ENCODE measurements around the gene SLC25A19. TPM values are rescaled to one million over a fixed set of nuclear protein-coding genes. Genes with fewer than 3 reads are reported as not detected.

The SLC25A19 gene
- total and polyA plus RNA-seq, 2 of the 8 experiments (the other 6 are each of a cell fraction or from before 2014, with no cell fraction given) = 28.6 to 32.6 TPM

DNA sequence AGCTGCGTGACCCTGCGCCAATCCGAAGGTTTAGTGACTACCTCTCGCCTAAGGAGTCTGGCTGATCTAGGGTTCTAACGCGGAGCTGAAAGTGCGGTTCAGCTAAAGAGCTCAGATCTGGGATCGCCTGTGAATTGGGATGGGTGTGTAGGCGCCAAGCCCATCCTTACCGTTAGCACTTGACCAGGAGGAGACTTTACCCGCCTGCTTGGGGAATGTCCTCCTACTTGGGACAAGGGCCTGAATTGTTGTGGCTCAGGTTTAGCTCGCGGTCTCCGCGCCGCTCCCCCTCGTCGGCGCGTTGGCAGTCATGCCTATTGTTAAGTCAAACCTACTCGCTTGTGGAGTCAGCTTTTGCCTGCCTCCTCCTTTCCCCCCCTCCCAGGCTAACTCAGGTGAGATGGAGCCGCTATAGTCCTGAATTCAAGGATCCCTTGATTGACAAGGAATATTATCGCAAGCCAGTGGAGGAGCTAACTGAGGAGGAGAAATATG, 27.1 kb downstream of the SLC25A19 start (continued):
- TF ChIP-seq, protein P1, sequence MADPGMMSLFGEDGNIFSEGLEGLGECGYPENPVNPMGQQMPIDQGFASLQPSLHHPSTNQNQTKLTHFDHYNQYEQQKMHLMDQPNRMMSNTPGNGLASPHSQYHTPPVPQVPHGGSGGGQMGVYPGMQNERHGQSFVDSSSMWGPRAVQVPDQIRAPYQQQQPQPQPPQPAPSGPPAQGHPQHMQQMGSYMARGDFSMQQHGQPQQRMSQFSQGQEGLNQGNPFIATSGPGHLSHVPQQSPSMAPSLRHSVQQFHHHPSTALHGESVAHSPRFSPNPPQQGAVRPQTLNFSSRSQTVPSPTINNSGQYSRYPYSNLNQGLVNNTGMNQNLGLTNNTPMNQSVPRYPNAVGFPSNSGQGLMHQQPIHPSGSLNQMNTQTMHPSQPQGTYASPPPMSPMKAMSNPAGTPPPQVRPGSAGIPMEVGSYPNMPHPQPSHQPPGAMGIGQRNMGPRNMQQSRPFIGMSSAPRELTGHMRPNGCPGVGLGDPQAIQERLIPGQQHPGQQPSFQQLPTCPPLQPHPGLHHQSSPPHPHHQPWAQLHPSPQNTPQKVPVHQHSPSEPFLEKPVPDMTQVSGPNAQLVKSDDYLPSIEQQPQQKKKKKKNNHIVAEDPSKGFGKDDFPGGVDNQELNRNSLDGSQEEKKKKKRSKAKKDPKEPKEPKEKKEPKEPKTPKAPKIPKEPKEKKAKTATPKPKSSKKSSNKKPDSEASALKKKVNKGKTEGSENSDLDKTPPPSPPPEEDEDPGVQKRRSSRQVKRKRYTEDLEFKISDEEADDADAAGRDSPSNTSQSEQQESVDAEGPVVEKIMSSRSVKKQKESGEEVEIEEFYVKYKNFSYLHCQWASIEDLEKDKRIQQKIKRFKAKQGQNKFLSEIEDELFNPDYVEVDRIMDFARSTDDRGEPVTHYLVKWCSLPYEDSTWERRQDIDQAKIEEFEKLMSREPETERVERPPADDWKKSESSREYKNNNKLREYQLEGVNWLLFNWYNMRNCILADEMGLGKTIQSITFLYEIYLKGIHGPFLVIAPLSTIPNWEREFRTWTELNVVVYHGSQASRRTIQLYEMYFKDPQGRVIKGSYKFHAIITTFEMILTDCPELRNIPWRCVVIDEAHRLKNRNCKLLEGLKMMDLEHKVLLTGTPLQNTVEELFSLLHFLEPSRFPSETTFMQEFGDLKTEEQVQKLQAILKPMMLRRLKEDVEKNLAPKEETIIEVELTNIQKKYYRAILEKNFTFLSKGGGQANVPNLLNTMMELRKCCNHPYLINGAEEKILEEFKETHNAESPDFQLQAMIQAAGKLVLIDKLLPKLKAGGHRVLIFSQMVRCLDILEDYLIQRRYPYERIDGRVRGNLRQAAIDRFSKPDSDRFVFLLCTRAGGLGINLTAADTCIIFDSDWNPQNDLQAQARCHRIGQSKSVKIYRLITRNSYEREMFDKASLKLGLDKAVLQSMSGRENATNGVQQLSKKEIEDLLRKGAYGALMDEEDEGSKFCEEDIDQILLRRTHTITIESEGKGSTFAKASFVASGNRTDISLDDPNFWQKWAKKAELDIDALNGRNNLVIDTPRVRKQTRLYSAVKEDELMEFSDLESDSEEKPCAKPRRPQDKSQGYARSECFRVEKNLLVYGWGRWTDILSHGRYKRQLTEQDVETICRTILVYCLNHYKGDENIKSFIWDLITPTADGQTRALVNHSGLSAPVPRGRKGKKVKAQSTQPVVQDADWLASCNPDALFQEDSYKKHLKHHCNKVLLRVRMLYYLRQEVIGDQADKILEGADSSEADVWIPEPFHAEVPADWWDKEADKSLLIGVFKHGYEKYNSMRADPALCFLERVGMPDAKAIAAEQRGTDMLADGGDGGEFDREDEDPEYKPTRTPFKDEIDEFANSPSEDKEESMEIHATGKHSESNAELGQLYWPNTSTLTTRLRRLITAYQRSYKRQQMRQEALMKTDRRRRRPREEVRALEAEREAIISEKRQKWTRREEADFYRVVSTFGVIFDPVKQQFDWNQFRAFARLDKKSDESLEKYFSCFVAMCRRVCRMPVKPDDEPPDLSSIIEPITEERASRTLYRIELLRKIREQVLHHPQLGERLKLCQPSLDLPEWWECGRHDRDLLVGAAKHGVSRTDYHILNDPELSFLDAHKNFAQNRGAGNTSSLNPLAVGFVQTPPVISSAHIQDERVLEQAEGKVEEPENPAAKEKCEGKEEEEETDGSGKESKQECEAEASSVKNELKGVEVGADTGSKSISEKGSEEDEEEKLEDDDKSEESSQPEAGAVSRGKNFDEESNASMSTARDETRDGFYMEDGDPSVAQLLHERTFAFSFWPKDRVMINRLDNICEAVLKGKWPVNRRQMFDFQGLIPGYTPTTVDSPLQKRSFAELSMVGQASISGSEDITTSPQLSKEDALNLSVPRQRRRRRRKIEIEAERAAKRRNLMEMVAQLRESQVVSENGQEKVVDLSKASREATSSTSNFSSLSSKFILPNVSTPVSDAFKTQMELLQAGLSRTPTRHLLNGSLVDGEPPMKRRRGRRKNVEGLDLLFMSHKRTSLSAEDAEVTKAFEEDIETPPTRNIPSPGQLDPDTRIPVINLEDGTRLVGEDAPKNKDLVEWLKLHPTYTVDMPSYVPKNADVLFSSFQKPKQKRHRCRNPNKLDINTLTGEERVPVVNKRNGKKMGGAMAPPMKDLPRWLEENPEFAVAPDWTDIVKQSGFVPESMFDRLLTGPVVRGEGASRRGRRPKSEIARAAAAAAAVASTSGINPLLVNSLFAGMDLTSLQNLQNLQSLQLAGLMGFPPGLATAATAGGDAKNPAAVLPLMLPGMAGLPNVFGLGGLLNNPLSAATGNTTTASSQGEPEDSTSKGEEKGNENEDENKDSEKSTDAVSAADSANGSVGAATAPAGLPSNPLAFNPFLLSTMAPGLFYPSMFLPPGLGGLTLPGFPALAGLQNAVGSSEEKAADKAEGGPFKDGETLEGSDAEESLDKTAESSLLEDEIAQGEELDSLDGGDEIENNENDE (IDR thresholded peaks at IDR 0.05; ENCODE audit: insufficient replicate concordance, low read length) = no peak
- TF ChIP-seq KDM5A (IDR thresholded peaks at IDR 0.05; ENCODE audit: low read length) = peak; percentile 82; the same call in 1 of the 2 replicates
